ENCODE measurements around the gene KCNQ1OT1.

The KCNQ1OT1 gene

DNA sequence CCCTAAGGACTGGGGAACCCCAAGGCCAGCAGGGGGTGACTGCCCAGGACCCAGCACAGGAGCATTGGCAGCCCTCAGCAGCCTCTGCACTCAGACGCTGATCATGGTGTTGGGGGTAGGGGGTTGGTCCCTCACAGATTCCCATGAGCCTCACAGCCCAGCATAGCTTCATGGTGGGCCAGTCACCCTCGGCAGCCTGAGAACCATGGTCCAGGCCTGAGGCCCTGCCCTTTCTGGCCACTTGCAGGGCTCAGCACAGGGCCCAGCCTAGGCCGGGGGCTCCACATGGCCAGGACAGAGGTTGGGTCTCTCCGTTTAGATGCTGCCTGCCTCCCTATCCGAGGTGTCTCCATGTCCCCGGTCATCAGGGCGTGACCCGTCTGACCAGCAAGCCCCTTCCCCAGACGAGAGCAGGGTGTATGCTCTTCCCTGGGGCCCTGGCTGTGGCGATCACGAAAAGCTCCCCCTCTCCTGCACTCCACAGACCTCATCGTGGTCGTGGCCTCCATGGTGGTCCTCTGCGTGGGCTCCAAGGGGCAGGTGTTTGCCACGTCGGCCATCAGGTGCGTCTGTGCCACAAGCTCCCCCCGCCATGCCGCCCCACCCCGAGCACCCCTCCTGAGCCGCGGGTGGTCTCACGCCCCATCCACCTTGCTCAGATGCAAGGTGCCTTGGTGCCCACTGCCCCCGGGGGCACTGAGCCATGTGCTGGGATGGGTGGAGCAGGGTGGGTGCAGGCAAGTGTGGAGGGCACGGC lies 128.8 kb downstream of the KCNQ1OT1 start:
- no peak for DNase-seq (ENCODE audit: low read depth in 2 of 2)

DNA sequence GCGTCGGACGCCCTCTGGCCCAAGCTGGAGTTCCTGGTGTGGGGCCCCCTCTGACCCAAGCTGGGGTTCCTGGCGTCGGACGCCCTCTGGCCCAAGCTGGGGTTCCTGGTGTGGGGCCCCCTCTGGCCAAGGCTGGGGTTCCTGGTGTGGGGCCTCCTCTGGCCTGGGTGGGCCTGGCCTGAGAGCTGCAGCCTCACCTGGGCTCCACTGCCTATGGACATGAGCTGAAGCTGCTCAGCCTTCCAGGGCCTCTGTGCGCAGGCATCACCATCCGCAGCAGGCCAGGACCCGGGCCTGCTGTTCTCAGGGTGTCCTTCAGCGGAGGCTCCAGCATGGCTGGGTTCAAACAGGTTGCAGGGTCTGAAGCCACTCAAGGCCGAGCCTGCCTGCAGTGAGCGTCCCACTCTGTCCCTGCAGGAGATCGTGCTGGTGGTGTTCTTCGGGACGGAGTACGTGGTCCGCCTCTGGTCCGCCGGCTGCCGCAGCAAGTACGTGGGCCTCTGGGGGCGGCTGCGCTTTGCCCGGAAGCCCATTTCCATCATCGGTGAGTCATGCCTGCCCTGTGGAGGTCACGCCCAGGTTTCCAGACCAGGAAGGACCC lies 129.5 kb downstream of the KCNQ1OT1 start:
- DNase-seq (ENCODE audit: low read depth in 2 of 2): no peak

DNA sequence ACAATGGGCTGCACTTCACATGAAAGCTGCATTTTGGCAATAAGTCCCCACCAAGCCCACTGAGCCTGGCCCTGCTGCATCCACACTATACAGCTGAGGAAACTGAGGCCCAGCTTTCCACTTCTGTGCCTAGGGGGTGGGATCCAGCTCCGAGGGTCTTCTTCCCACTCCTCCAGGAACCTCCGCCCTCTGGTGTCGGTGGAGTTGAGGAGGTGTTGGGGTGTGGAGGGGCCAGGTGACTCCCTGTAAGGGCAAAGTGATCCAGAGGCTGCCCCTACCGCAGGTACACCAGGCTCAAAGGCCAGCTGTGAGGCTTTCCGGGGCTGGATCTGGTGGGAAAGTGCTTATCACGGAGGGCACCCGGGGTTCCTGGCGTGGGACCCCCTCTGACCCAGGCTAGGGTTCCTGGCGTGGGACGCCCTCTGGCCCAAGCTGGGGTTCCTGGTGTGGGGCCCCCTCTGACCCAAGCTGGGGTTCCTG lies 130.0 kb downstream of the KCNQ1OT1 start:
- no peak for DNase-seq (ENCODE audit: low read depth in 2 of 2)

DNA sequence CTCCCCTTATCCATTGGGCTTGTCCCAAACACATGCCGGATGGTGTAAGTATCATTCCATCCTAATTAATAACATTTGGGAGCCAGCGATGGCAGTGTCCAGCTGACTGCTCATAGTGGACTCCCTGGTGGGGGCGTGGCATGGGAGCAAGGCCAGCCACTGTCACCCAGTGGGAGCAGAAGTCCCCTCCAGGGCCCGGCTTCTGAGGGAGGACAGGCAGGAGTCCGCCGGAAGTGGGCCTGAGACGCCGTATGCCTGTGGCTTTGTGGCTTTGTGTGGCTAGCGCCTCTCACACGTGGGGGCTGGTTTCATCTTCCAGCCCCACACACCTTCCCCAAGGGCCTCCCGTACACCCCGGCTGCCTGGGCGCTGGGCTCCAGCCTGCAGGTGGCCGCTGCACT lies 130.5 kb downstream of the KCNQ1OT1 start:
- DNase-seq (ENCODE audit: low read depth in 2 of 2): no peak

DNA sequence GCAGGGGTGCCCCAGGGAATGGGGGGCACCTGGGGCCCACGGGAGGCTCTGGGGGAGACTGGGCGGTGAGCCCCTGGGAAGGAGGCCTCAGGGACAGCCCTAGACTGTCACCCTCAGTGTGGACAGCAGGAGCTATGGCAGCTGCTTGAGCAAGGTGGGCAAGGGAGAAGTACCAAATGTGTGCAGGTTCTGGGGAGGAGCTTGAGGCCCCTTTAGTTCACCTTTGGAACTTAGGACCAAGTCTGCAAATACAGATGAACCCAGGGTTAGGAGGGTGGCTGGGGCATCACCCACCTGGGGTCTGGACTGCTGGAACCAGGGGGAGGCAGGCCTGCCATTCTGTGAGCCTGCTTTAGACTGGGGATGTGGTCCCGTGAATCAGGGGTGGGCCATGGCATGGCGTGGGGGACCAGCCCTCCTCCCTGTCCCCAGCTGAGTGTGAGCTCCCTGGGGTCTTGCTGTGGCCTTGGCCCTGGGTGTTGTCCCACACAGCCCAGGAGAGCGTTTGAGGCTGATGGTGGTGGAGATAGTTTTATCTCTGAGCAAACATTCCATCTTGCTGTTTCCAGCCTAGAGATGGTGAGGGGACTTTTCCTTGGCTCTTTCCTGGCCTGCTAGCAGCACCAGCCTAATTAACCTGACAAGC lies 132.6 kb downstream of the KCNQ1OT1 start:
- DNase-seq (ENCODE audit: low read depth in 2 of 2): no peak

DNA sequence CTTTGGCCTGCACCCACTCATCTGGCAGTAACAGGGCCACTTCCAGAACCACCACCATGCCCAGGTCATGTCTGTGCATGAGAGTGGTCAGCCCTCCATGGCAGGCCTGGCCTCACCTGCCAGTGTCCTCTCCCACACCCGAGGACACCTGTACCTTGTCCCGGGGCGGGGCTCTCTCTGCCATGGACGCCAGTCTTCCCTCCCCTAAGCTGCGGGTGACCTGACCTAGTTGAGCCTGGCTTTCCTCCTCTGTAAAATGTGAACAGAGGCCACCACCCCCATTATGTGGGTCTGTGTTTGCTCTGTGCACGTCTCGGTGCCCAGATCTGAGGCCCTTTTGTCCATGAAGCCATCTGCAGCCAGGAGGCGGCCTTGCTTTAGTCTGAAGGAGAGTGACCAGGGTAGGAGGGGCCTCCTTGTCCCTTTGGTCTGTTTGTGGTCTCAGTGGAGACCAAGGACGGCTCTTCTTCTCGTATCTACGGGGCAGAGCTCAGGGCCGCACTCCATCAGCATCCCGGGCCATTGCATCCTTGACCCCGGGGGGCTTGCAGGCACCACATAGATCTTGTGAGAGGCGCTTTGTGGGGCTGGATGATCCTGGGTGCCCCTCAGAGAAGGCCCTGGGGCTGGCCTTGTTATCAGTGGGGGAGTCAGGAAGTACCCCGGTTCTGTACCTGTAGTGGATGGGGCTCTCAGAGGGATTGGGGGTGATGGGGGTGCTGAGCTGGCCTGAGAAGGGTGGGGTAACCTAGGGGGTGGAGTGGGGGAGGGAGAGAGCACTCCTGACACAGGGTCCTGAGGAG lies 133.4 kb downstream of the KCNQ1OT1 start:
- no peak for DNase-seq (ENCODE audit: low read depth in 2 of 2)

DNA sequence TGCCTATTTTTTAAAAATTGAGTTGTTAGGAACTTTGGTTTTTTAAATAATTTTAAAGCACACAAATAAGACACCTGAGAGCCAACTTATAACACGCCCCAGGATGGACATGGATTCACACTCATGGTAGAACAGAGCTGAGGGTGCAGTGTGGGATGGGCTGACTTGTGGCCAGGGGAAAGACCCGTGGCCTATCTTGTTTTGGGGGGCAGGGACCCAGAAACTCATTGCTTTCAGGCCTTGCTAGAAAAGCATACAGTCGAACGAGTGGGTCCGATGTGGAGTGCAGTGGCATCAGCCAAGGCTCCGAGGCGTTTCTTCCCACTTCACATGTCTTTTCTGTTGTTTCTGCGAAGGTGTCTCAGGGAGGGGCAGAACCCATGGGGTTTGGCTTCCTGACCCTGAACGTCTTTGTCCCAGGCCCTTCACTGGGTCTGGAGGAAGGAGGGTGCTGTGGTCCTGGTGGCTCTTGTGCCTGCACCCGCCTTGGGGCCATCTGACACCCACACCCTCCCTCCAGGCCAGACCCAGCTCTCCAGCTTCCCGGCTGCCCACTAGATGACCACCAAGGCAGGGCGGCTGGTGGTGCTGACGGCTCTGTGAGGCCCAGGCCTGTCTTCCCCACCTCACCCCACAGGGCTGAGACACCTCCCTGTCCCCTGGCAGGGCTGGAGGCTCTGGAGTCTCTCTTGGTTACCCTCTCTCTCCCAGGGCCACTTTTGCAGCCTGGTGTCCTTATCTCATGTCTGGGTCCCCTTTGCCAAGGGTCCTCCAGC lies 134.2 kb downstream of the KCNQ1OT1 start:
- no peak for DNase-seq (ENCODE audit: low read depth in 2 of 2)

DNA sequence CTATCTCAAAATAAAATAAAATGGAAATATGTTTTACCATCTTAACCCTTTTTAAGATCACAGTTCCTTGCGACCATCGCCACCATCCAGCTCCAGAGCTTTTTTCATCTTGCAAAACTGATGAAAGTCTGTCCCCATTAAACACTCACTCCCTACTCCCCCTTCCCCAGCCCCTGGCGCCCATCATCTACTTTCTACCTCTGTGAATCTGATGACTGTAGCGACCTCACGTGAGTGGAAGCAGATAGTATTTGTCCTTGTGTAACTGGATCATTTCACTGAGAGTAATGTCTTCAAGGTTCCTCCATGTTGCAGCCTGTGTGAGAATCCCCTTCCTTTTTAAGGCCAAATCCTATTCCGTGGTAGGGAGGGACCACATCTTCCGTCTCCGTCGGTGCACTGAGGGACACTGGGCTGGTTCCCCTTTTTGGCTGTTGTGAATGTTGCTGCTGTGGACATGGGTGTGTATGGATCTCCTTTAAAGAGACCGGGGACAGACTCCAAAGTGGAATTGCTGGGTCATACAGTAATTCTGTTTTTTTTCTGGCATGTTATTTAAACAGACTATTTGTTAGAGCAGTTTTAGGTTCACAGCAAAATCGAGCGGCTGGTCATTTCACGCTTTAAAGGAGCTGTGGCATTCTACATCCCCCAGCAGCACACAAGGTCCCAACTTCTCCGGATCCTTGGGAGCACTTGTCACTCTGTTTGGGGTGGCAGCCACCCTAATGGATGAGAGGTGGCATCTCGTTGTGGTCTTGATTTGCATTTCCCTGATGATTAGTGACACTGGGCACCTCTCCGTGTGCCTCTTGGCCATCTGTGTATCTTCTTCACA lies 135.0 kb downstream of the KCNQ1OT1 start:
- no peak for DNase-seq (ENCODE audit: low read depth in 2 of 2)

DNA sequence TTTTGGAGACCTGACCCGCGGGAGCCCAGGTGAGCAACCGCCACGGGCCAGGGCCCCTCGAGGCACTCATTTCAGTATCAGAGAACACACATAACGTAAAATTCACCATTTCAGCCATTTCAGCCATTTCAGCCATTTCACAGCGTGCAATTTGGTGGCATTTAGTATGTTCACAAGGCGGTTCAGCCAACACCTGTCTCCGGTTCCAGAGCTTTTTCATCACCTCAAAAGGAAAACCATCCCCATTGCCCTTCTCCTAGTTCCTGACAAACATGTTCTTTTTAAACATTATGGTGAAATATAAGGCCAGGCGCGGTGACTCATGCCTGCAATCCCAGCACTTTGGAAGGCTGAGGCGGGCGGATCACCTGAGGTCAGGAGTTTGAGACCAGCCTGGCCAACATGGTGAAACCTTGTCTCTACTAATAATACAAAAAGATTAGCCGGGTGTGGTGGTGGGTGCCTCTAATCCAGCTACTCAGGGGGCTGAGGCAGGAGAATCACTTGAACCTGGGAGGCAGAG lies 135.7 kb downstream of the KCNQ1OT1 start:
- no peak for DNase-seq (ENCODE audit: low read depth in 2 of 2)

DNA sequence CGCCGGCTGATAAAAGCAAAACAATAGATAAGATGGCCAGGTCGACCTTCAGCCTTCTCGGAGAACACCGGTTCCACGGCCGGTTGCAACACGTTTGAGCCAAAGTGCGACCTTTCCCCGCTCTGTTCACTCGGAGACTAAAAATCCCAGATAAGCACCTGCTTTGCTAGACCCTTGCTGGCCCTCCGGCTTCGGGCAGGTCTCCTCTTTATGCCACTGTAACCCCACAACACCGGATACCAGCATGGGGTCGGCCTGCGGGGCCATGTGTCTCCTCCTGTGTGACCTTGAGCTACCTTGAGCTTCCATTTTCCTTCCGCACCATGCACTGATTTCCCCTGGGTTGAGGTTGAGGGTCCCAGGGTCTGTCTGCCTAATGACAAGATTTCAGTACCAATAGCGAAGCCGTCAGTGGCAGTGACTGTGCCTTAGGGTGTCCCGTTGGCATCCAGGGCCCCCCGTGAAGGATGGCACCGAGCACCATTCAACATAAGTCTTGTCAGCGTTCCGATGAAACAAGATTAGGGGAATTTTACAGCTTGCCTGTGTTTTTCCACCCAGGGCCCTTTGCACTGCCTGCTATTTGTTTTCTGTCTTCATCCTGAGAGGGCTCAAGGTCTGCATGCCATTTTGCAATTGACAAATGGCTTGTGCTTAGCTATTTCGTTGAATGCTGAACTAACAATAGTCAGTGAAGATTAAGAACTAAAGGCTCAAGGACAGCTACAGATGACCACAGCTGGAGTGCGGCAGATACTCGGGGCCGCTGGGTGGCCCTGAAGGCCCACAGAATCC lies 136.4 kb downstream of the KCNQ1OT1 start:
- DNase-seq (ENCODE audit: low read depth in 2 of 2): no peak

DNA sequence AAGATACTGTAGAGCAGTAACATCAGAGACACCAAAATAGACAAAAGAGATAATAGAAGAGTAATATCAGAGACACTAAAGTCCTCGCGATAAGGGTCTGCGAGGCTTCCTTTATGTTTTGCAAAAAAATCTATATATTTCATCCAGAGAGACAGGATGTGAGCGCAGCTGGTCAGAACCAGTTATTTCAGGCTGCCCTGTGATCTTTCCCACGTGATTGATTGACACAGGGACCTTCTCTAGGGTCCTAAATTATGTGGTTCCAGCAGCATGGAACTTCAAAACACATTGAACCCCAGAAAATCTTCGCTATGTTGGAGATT lies 136.9 kb downstream of the KCNQ1OT1 start:
- DNase-seq (ENCODE audit: low read depth in 2 of 2): no peak

DNA sequence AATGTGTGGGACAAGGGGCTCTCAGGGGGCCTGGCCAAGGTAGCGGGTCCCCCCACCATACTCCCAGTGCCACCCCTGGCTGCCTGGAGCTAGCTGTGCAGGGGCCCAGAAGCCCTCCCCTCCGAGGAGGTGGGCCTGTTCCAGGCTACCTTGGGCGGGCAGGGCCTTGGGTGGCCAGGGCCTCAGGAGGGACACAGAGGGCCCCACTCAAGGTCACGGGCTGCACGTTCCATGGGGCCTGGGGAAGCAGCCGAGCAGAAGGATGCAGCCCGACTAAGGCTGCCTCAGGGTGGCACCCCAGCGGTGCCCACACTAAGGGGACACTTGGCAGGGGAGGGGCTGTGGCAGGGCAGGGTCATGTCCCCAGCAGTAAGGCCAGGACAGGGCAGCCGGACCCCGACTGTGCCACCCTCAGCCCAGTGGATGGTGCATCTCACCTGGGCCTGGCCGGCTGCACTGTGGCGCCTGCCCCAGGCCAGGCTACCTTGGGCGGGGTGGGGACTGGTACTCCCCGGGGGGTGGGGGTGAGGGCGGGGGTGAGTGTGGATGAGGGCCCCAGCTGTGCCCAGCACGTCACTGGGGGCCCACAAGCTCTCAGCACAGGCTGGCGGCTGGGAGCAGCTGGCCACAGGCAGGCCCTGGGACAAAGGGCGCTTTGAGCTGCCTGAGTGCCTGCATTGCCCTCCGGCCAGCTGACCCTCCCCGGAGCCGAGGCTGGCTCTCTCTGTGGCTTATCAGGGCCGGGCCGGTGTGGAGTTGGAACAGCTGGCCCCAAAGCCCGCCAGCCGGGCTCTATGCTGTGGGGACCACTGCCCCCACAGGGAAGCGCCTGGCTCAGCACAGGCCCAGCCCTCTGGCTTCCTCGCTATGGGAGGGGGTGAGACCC lies 137.9 kb downstream of the KCNQ1OT1 start:
- DNase-seq (ENCODE audit: low read depth in 2 of 2): no peak

DNA sequence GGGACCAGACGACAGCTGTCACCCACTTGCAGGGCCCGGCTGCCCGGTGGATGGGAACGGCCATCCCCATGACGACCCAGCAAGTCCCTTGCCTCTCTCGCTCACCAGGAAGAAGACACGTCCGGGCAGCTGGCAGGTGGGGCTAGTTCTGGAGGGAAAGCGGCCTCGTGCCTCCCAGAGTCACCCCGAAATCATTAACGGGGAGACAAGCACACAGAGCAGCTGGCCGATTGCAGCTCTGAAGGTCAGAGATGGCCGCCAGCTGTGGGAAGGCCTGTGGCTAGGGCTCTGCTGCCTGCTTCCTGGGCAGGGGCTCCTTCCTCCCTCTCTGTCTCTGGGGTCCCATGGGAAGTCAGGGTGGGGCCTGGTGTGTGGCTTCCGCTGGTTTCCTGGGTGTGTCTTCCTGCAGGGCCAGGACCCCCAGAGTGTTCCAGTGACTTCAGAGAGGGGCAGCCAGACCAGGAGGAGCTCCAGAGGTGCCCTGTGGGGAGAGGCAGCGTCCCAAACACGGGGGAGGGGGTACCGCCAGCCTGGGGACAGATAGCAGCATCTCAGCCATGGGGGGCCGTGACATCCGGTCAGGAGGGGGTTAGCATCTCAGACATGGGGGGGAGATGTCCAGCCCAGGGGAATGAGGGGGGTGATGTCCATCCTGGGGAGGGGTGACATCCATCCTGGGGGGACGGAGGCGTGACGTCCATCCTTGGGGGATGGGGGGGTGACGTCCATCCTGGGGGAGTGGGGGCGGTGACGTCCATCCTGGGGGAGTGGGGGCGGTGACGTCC lies 140.1 kb downstream of the KCNQ1OT1 start:
- no peak for DNase-seq (ENCODE audit: low read depth in 2 of 2)

DNA sequence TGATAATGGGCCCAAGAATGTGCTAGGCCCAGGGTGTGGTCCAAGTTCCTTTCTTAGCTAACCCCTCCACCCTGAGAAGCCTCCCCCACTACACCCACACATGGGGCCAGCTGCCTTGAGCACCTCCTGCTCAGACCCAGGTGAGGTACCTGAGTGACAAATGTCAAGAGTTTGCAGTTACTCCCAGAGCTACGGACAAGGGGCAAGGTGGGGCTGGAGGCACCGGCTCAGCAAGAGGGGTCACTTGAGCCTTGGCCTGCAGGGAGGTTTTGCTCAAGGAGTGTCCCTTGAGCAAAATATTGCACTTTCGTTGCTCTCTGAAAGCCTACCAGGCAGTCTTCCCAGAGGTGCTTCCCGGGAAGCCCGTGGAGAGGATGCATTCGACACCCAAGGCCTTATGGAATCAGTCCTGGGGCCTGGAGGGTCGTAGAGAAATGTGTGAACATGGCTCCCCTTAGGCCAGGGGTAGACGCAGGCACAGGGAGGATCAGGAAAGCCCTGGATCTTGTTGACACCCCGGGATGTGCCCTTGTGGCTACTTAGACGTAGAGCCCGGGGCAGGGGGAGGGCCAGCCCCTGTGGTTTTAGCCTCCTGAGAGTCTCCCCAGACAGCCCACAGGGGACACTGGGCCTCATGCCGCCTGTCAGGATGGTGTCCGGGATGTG lies 140.8 kb downstream of the KCNQ1OT1 start:
- no peak for DNase-seq (ENCODE audit: low read depth in 2 of 2)

DNA sequence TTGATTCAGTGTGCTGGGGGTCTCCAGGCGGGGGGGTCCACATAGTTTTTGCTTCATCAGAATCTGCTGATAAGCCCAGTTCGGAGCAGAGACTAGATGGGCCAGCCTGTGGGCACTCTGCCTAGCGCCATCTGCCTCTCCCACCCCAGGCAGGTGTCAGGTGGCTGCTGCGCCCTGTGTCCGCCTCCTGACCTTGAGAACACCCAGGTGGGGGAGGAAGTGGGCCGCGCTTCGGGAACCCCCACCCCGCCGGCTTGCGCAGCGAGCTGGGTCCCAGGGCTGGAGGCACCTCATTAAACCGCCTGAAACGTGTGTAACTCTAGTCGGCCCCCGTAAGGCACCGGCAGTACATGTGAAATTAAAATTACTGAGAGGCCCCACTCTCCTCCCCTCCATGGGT lies 141.4 kb downstream of the KCNQ1OT1 start:
- no peak for DNase-seq (ENCODE audit: low read depth in 2 of 2)

Measured in stimulated activated CD8-positive, alpha-beta memory T cell treated with anti-CD3 and anti-CD28 coated beads, Interleukin-7, amount 100 ng/mL, for 1 hour (primary cell).